ENCODE measurements around the gene DES.

DES gene

DNA sequence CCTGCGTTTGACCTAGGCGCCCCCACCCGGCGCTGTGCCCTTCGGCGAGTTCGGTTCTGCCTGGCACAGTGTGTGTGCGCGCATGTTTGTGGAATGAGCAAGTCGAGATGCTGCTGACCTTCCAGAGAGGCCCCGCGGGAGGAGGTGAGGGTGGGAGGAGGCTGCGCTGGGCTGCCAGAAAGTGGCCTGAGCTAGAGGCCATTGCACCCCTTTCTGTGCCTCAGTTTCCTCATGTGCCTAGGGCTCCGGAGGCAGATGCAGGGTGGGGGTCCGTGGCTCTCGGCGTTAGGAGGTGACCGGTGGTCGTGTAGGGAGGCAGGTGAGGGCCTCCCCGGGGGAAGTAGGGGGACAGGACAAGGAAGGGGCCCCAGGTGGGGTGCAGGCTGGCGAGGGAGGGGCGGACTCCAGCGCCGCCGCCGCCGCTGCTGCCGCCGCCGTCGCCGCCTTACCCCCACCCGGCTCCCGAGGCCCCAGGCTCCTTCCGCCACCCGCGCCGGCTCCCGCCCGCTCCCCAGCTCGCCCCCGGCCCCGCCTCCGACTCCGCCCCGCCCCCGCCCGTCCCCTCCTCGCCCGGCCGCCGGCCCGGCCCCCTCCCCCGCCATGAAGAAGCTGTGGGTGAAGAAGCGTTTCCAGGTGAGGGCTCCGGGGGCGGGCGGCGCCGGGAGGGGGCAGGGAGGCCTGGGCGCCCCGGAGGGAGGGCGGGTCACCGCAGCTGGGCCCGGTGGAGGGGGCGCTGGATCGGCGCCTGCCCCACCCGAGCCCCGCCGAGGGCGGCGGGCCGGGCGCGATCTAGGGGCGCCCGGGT is 23.5 kb downstream of the DES start:
- DNase-seq = peak; percentile 78

DNA sequence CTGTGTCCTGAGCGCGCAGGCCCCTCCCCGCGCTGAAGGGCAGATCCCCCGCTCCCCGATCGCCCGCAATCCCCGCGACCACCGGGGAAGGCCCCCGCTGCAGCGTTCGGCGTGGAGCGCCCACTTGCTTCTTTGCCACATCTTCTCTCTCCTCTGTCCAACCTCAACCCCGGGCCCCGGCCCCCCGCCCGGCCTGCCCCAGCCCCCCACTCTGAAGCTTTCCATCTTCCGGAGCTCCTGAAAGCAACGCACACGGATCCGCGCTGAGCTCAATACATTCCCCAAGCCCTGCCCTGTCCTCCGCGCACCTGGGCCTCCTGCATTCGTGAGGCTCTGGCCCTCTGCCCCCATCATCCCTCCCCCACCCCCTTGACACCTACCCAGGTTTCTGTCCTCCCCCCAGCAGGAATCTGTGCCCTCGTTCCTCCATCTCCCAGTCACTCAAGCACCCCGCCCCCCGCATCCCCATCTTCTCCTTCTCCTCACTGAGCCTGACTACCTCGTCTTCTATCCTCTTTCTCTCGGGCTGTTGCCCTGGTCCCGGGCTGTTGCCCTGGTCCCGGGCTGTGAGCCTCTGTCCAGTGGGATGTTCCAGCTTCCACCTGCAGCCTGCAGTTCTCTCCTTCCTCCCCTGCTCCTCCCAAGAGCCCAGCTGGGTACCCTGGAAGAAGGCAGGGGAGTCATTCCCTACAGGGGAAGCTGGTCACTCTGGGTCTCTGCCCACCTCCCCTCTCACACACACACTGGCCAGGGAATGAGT is 24.3 kb downstream of the DES start:
- peak; percentile 28 for DNase-seq

DNA sequence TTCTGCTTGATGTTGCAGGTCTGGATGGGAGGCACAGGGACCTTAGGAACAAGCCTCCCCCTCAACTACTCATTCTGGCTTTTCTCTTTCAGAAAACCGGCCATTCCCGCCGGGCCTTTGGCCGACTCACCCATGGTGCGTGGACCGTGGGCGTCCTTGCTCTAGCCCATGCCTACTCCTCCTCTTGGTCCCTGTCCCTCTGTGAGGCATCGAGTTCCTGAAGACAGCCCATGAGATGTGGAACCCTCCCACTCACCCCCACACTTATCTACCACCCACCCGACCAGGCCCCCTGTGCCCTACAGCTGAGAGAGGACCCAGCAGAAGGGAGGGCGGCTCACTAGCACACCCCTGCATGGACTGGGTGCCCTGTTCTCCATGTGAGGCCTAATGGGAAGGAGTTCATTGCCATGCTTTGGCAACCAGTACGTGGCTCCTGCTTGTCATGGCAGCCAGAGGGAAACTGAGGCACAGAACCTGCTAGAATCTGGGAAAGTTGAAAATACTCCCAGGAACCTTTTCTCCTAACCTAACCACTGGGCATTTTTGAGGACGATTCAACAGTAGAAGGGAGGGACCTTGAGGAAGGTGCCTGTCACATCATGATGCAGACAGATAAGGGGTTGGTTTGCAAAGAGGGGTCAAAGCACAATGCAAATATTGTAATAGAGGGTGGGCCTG is 25.0 kb downstream of the DES start:
- no peak for DNase-seq

GRCh38 chr2:219443697-219444023 is 25.5 kb downstream of the DES start:
- no peak for DNase-seq

GRCh38 chr2:219444566-219445091 is 26.5 kb downstream of the DES start:
- no peak for DNase-seq

GRCh38 chr2:219445220-219445640 is 27.1 kb downstream of the DES start:
- DNase-seq = no peak

DNA sequence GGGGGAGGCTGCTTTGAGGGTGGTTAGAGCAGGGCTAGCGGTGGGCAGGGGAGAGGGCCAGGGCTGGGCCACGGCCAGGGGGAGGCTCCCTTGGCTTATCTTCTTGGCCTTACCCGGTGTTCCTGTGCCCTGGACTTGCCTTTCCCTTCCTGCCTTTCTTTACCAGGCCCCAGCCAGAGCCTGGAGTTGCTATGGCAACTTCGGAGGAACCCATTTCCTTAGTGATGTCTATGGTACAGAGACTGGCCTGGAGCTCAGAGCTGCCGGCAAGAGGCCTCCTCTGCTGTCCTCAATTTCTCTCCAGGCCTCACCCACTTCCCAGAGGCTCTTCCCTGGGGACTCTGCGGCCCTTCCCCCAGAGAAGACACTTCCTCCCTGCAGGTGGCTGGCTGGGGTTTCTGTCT is 27.9 kb downstream of the DES start:
- peak; percentile 67 for DNase-seq

DNA sequence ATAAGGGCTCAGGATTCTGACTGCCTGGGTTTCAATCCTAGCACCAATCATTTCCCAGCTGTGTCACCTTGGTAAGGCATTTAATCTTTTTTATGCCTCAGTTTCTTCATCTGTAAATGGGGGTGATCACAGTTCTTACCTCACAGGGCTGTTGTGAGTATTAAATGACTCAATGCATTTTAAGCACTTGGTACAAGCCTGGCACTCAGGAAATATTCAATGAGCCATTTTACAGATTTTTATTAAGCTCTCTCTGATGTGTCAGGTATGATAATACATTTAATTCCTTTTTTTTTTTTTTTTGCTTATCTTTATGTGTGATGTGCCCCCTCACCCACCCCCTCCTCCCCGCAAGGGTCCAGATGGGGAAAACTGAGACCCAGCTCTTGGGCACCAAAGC is 28.5 kb downstream of the DES start:
- no peak for DNase-seq

GRCh38 chr2:219447242-219448098 is 29.3 kb downstream of the DES start:
- no peak for DNase-seq

DNA sequence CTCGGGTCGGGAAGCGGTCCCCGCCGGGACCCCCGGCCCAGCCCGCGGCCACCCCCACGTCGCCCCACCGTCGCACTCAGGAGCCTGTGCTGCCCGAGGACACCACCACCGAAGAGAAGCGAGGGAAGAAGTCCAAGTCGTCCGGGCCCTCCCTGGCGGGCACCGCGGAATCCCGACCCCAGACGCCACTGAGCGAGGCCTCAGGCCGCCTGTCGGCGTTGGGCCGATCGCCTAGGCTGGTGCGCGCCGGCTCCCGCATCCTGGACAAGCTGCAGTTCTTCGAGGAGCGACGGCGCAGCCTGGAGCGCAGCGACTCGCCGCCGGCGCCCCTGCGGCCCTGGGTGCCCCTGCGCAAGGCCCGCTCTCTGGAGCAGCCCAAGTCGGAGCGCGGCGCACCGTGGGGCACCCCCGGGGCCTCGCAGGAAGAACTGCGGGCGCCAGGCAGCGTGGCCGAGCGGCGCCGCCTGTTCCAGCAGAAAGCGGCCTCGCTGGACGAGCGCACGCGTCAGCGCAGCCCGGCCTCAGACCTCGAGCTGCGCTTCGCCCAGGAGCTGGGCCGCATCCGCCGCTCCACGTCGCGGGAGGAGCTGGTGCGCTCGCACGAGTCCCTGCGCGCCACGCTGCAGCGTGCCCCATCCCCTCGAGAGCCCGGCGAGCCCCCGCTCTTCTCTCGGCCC is 30.1 kb downstream of the DES start:
- no peak for DNase-seq

- no peak for DNase-seq
Observed at GRCh38 chr2:219448776-219449341, 30.7 kb downstream of the DES start.

DNA sequence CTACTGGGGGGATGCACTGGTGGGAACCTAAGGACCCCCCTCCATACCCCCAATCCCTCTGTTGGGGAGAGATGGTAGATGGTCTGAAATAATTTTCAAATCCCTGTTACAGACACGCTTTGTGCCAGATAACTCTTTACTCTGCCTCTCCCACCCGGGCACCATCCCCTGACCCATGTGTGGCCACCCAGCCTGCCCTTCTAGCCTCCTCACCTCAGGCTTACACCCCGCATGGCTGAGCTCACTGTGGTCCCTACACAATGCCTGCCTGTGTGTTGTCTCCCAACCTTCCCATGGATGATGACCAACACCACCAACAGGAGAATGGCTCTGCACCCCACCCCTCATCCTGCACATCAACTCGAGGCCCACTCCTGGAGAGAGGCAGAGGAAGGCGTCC is 31.4 kb downstream of the DES start:
- DNase-seq = no peak

- peak; percentile 60 for DNase-seq
Observed at GRCh38 chr2:219451661-219452360, 33.6 kb downstream of the DES start.

DNA sequence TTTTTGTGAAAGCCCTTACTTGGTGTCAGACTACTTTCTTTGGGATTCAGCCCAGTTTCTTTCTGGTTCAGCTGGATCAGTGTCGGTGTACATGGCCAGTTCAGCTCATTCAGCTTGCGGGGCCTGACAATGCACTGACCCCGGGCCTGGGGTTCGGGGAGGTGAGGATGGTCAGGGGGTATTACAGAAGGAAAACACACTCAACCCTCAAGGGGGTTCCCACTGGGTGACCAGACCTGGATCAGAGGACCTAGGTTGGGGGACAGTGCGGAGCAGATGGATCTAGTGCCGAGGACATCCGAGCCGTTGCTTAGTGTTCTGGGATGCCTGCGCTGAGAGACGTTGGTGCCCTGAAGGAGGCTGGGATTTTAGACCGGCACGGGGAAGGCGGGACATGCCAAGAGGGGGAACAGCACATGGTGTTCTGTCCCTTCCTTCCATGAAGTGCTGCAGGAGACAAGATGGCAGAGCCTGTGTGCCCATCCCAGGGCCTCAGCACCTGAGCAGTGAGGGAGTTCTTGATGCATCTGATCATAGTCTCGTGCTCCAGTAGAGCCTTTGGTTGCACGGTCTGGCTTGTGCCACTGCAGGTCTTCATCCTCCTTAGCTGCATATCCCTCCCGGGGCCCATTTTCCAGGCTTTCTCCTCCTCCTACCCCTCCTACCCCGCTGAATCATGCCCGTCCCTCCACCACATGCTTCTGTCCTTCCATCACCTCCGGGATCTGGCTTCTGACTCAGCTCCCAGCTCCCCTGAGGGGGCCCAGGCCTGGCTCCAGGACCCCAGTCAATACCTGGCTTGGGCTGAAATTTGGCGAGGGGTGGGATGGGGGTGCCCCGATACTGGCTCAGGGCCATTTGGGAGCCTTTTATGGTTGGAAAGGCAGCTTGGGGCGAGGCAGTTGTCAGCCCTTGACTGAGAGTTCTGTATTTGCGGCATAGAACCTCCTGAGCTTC is 34.5 kb downstream of the DES start:
- peak; percentile 77 for DNase-seq

DNA sequence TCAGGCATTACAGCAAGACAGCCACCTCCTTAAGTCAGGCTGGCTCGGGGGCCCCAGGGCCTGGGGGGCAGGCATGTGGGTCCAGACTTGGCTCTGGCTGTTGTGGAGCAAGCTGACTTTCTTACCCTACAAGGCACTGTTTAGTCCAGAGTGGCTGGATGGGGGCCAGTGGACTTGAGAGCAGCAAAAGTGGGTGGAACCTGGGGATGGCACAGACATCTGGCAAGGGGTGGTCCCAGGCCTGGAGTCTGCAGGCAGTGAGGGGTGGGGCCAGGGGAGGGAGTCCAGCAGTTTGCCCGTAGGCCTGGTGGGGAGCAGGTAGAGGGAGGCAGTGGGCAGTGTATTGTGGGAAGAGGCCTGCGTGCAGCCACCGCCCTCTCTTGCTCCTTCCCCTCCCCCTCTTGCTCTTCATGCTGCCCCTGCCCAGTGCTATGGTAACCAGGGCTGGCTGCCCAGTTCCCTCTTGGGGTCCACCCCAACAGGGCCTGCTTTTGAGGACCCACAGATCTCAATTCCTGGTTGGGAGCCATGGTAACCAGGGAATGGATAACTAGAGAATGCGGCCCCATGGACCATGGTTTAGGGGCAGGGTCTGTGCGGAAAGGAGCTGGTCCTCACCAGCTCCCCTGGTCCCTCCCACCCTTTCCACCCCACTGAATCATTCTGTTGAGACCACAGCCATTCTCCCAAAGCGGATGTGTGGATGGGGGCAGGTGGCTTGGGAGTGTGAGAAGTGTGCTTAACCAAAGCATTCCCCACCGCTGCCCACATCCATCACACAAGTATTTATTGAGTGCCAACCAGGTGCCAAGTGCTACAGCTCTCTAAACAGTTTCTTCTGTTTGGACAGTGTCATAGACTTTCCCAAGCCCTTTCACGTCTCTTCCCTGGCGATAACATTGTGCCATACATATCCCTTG is 35.8 kb downstream of the DES start:
- peak; percentile 79 for DNase-seq

- no peak for DNase-seq
Observed at GRCh38 chr2:219455581-219455980, 37.4 kb downstream of the DES start.

DNA sequence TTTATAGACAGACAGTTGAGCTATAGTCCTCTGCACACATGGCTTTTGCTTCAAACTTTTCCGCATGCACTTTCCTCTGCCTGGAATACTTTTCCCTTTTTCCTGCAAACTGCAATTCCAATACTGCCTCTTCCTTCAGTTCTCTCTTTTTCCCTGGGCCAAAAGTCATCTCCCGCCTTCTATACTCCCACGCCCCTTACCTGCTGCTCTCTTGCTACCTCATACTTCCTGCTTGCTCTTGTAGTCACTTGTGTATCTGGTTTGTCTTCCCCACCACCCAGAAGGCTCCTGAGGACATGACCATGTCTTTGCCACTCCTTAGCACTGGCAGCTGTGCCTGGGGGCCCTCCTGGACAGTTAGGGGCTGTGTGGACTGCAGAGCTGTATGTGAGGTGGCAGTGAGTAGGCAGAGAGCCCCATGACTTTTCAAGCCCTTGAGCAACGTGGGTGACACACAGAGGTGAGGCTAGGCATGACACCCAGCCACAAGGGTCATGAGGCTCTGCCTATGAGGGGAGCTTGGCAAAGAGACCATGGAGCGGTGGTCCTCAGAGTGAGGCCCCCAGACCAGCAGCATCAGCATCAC is 39.7 kb downstream of the DES start:
- no peak for DNase-seq

GRCh38 chr2:219458996-219459395 is 40.8 kb downstream of the DES start:
- DNase-seq = no peak
